Liver (tissue), 9 donors: ENCODE measurements around the gene TMEM87A. TPM values are rescaled to one million over a fixed set of nuclear protein-coding genes. Genes with fewer than 3 reads are reported as not detected.

ENCODE experiments used
- DNase-seq: peaks from one replicate; pipeline ENCODE4 v3.0.0-alpha.2; 2017; ENCODE audit warnings: low spot score
- H3K27ac ChIP-seq, 2 donors: one replicate each; pipeline ENCODE4 v1.7.0; 2013; ENCODE audit warnings: inconsistent platforms in 2 of 2, low read length in 2 of 2, control low read depth in 1 of 2, low read depth in 1 of 2, mild to moderate bottlenecking in 1 of 2
- H3K27me3 ChIP-seq, 4 donors: one replicate each; pipeline versions ENCODE4 v1.6.1 to v1.7.0; 2013; ENCODE audit warnings: low read length in 3 of 4, inconsistent platforms in 1 of 4, mild to moderate bottlenecking in 1 of 4, moderate library complexity in 1 of 4; ENCODE audit not compliant: control insufficient read depth in 4 of 4, insufficient read depth in 4 of 4
- H3K36me3 ChIP-seq, 4 donors: one replicate each; pipeline versions ENCODE4 v1.6.1 to v1.7.0; 2013; ENCODE audit warnings: low read length in 3 of 4, mild to moderate bottlenecking in 3 of 4, low read depth in 1 of 4, moderate library complexity in 1 of 4; ENCODE audit not compliant: control insufficient read depth in 4 of 4, insufficient read depth in 3 of 4
- H3K4me1 ChIP-seq, 4 donors: one replicate each; pipeline versions ENCODE4 v1.6.1 to v1.7.0; 2013; ENCODE audit warnings: low read length in 3 of 4, mild to moderate bottlenecking in 3 of 4, moderate library complexity in 1 of 4; ENCODE audit not compliant: control insufficient read depth in 4 of 4, insufficient read depth in 4 of 4
- H3K4me3 ChIP-seq, 3 donors: one replicate each; pipeline versions ENCODE4 v1.6.1 to v1.7.0; 2013; ENCODE audit warnings: low read length in 3 of 3, control low read depth in 1 of 3, low read depth in 1 of 3, mild to moderate bottlenecking in 1 of 3
- H3K9ac ChIP-seq, 2 donors: one replicate each; pipeline ENCODE4 v1.7.0; 2013; ENCODE audit warnings: low read length in 2 of 2, mild to moderate bottlenecking in 2 of 2, moderate library complexity in 2 of 2, control low read depth in 1 of 2, low read depth in 1 of 2
- H3K9me3 ChIP-seq, 4 donors: one replicate each; pipeline versions ENCODE4 v1.6.1 to v1.7.0; 2013; ENCODE audit warnings: low read length in 3 of 4; ENCODE audit not compliant: control insufficient read depth in 4 of 4
- EGR1 ChIP-seq, 2 donors: IDR thresholded peaks; 2 replicates each; pipeline ENCODE4 v1.6.1; 2016 to 2018; ENCODE audit warnings: antibody characterized with exemption in 2 of 2, low read depth in 2 of 2
- FOXA1 ChIP-seq: IDR thresholded peaks from 2 replicates; pipeline ENCODE4 v1.6.1; 2016; ENCODE audit warnings: antibody characterized with exemption
- FOXA2 ChIP-seq: IDR thresholded peaks from 2 replicates; pipeline ENCODE4 v1.6.1; 2016; ENCODE audit warnings: antibody characterized with exemption
- GABPA ChIP-seq, 2 donors: IDR thresholded peaks in 1 of 2; conservative IDR thresholded peaks in 1 of 2; 2 replicates each; pipeline ENCODE4 v1.6.1; 2016; ENCODE audit warnings: antibody characterized with exemption in 2 of 2, mild to moderate bottlenecking in 1 of 2, moderate library complexity in 1 of 2
- HNF4A ChIP-seq, 2 donors: conservative IDR thresholded peaks; 2 replicates each; pipeline ENCODE4 v1.6.1; 2016; ENCODE audit warnings: antibody characterized with exemption in 2 of 2, mild to moderate bottlenecking in 2 of 2
- HNF4G ChIP-seq: IDR thresholded peaks from 2 replicates; pipeline ENCODE4 v1.6.1; 2016; ENCODE audit warnings: antibody characterized with exemption
- JUND ChIP-seq, 2 donors: IDR thresholded peaks; 2 replicates each; pipeline ENCODE4 v1.6.1; 2016; ENCODE audit warnings: antibody characterized with exemption in 2 of 2
- NR2F2 ChIP-seq: IDR thresholded peaks from 2 replicates; pipeline ENCODE4 v1.6.1; 2016; ENCODE audit warnings: antibody characterized with exemption
- RAD21 ChIP-seq, 2 donors: IDR thresholded peaks; 2 replicates each; pipeline ENCODE4 v1.6.1; 2016; ENCODE audit warnings: antibody characterized with exemption in 2 of 2, mild to moderate bottlenecking in 2 of 2
- RXRA ChIP-seq, 2 donors: IDR thresholded peaks; 2 replicates each; pipeline ENCODE4 v1.6.1; 2017 to 2018; ENCODE audit warnings: antibody characterized with exemption in 2 of 2, mild to moderate bottlenecking in 1 of 2
- SP1 ChIP-seq: IDR thresholded peaks from 2 replicates; pipeline ENCODE4 v1.6.1; 2018; ENCODE audit warnings: antibody characterized with exemption, mild to moderate bottlenecking
- YY1 ChIP-seq: IDR thresholded peaks from 2 replicates; pipeline ENCODE4 v1.6.1; 2016; ENCODE audit warnings: antibody characterized with exemption, mild to moderate bottlenecking
- WGBS: extraction: QIAGEN DNeasy Blood & Tissue Kit; methylation state at CpG from one replicate; pipeline ENCODE4 v1.1.7; 2013; 5-methylcytosine and 5-hydroxymethylcytosine counted together
- polyA plus RNA-seq, 2 donors: library from polyadenylated mRNA; stranded (reverse) in 1 of 2; unstranded in 1 of 2; fragments of 200-250 nt in 1 of 2; fragments of >200 nt in 1 of 2; fragmentation: Nextera tagmentation in 1 of 2; extraction: Ambion mirVana in 1 of 2; gene quantifications; one replicate each; pipeline versions ENCODE4 v1.2.1 to v1.2.3, GENCODE V29; 2013 to 2015
- total RNA-seq, 2 donors: library from RNA; depleted of rRNA; stranded (reverse); fragments of >200 nt; gene quantifications; one replicate each; pipeline ENCODE4 v1.2.3, GENCODE V29; 2014
- TF ChIP-seq, protein P1 (sequence below): IDR thresholded peaks from 2 replicates; pipeline ENCODE4 v1.6.1; 2016; ENCODE audit warnings: antibody characterized with exemption
- TF ChIP-seq, protein P2 (sequence below): IDR thresholded peaks from 2 replicates; pipeline ENCODE4 v1.6.1; 2016; ENCODE audit warnings: antibody characterized with exemption
- TF ChIP-seq, protein P3 (sequence below): IDR thresholded peaks from 2 replicates; pipeline ENCODE4 v1.6.1; 2016; ENCODE audit warnings: antibody characterized with exemption, mild to moderate bottlenecking
- TF ChIP-seq, protein P4 (sequence below): fragments of 150-350 bp; IDR thresholded peaks from 2 replicates; pipeline ENCODE4 v1.5.1; 2017; ENCODE audit warnings: improper control_type of control experiment, low read depth, low read length; ENCODE audit not compliant: missing input control
- TF ChIP-seq, protein P5 (sequence below): IDR thresholded peaks from 2 replicates; pipeline ENCODE4 v1.6.1; 2016; ENCODE audit warnings: antibody characterized with exemption
- donor health status: healthy.
- donor health status: healthy.
- donor health status: healthy.
- donor health status: healthy.
- donor health status: healthy.

The TMEM87A gene
- total and polyA plus RNA-seq, 4 donors, result 9.2 to 27.3 (median 21.8) TPM

DNA sequence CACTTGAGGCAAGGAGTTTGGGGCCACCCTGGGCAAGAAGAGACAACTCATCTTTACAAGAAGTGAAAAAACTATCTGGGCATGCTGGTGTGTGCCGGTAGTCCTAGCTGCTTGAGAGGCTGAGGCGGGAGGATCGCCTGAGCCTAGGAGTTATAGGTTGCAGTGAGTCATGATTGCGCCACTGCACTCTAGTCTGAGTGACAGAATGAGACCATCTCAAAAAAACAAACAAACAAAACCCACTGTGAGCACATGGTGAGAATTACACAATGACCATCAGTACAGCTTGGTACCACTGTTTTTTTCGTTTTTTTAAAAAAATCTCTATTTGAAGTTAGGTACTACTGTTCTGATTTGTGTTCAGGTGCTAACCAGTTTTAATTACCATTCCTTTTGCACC, 78.7 kb downstream of the TMEM87A start:
- Histone ChIP-seq H3K27me3 (no peaks in the 10 kb centered on the region), H3K9me3 (no peaks in the 10 kb centered on the region), H3K4me3 (no peak overlapping the region), H3K9ac (no peak overlapping the region), H3K27ac (no peak overlapping the region), H3K36me3 (peaks cover 6 to 29% (median 21%) of the 10 kb centered on the region in 4 donors), H3K4me1 (no peaks in the 10 kb centered on the region)
- DNase-seq, result no peak
- TF ChIP-seq JUND (IDR thresholded peaks at IDR 0.05), result peak; percentile 66 to 76
- TF ChIP-seq RAD21 (IDR thresholded peaks at IDR 0.05), result no peak
- peak in 1 of 2 donors; percentile 12 for TF ChIP-seq HNF4A (conservative IDR thresholded peaks at IDR 0.05)
- TF ChIP-seq FOXA1, result no peak
- 77% methylated on average over 5 of the region's 5 CpGs for WGBS

DNA sequence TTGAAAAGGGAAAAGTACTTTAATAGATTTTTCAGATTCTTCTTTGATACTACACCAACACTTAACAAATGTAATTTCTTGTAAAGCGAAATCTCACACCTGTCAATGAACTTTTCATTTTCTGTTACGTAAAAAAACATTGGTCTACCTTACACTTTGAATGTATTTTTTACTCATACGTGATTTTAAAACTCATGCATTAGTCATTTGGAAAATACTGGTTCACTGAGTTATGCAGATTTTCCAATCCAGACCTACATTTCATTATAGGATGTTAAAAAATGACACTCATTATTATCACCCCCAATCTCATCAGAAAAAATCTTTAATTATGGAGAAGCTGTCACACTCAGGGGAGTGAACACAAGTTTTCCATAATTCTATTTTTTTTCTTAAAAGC, 79.8 kb downstream of the TMEM87A start:
- peaks cover 0 to 3% (median 0%) of the 10 kb centered on the region in 4 donors for H3K4me1 ChIP-seq
- DNase-seq, result no peak
- no peak overlapping the region for H3K9ac ChIP-seq
- H3K4me3 ChIP-seq, result no peak overlapping the region
- H3K9me3 ChIP-seq, result no peaks in the 10 kb centered on the region
- peaks cover 7 to 24% (median 20%) of the 10 kb centered on the region in 4 donors for H3K36me3 ChIP-seq
- H3K27me3 ChIP-seq, result no peaks in the 10 kb centered on the region
- WGBS, result 95% methylated on average over 3 of the region's 3 CpGs
- TF ChIP-seq FOXA1, result no peak
- TF ChIP-seq SP1, result no peak
- no peak for TF ChIP-seq RXRA (IDR thresholded peaks at IDR 0.05)
- TF ChIP-seq EGR1 (IDR thresholded peaks at IDR 0.05; ENCODE audit: low read depth in 2 of 2), result no peak
- TF ChIP-seq, protein P1, sequence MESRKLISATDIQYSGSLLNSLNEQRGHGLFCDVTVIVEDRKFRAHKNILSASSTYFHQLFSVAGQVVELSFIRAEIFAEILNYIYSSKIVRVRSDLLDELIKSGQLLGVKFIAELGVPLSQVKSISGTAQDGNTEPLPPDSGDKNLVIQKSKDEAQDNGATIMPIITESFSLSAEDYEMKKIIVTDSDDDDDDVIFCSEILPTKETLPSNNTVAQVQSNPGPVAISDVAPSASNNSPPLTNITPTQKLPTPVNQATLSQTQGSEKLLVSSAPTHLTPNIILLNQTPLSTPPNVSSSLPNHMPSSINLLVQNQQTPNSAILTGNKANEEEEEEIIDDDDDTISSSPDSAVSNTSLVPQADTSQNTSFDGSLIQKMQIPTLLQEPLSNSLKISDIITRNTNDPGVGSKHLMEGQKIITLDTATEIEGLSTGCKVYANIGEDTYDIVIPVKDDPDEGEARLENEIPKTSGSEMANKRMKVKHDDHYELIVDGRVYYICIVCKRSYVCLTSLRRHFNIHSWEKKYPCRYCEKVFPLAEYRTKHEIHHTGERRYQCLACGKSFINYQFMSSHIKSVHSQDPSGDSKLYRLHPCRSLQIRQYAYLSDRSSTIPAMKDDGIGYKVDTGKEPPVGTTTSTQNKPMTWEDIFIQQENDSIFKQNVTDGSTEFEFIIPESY, result no peak
- TF ChIP-seq, protein P2, sequence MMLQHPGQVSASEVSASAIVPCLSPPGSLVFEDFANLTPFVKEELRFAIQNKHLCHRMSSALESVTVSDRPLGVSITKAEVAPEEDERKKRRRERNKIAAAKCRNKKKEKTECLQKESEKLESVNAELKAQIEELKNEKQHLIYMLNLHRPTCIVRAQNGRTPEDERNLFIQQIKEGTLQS, result no peak
- no peak for TF ChIP-seq HNF4G
- TF ChIP-seq, protein P3, sequence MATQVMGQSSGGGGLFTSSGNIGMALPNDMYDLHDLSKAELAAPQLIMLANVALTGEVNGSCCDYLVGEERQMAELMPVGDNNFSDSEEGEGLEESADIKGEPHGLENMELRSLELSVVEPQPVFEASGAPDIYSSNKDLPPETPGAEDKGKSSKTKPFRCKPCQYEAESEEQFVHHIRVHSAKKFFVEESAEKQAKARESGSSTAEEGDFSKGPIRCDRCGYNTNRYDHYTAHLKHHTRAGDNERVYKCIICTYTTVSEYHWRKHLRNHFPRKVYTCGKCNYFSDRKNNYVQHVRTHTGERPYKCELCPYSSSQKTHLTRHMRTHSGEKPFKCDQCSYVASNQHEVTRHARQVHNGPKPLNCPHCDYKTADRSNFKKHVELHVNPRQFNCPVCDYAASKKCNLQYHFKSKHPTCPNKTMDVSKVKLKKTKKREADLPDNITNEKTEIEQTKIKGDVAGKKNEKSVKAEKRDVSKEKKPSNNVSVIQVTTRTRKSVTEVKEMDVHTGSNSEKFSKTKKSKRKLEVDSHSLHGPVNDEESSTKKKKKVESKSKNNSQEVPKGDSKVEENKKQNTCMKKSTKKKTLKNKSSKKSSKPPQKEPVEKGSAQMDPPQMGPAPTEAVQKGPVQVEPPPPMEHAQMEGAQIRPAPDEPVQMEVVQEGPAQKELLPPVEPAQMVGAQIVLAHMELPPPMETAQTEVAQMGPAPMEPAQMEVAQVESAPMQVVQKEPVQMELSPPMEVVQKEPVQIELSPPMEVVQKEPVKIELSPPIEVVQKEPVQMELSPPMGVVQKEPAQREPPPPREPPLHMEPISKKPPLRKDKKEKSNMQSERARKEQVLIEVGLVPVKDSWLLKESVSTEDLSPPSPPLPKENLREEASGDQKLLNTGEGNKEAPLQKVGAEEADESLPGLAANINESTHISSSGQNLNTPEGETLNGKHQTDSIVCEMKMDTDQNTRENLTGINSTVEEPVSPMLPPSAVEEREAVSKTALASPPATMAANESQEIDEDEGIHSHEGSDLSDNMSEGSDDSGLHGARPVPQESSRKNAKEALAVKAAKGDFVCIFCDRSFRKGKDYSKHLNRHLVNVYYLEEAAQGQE, result no peak
- no peak for TF ChIP-seq NR2F2
- TF ChIP-seq HNF4A (conservative IDR thresholded peaks at IDR 0.05), result no peak
- no peak for TF ChIP-seq GABPA (IDR thresholded peaks at IDR 0.05 in 1 of 2, conservative IDR thresholded peaks at IDR 0.05 in 1 of 2)
- no peak for TF ChIP-seq RAD21 (IDR thresholded peaks at IDR 0.05)
- TF ChIP-seq, protein P4, sequence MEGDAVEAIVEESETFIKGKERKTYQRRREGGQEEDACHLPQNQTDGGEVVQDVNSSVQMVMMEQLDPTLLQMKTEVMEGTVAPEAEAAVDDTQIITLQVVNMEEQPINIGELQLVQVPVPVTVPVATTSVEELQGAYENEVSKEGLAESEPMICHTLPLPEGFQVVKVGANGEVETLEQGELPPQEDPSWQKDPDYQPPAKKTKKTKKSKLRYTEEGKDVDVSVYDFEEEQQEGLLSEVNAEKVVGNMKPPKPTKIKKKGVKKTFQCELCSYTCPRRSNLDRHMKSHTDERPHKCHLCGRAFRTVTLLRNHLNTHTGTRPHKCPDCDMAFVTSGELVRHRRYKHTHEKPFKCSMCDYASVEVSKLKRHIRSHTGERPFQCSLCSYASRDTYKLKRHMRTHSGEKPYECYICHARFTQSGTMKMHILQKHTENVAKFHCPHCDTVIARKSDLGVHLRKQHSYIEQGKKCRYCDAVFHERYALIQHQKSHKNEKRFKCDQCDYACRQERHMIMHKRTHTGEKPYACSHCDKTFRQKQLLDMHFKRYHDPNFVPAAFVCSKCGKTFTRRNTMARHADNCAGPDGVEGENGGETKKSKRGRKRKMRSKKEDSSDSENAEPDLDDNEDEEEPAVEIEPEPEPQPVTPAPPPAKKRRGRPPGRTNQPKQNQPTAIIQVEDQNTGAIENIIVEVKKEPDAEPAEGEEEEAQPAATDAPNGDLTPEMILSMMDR, result no peak
- no peak for TF ChIP-seq YY1
- TF ChIP-seq, protein P5, sequence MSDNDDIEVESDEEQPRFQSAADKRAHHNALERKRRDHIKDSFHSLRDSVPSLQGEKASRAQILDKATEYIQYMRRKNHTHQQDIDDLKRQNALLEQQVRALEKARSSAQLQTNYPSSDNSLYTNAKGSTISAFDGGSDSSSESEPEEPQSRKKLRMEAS, result no peak
- no peak for TF ChIP-seq FOXA2
- H3K27ac ChIP-seq, result no peak overlapping the region
